Mesenchymal stem cell (in vitro differentiated cells and primary cell): ENCODE results near the gene FCGR3A.
"Not testable (repeated sequence)": the region's sequence is repeated elsewhere in the genome, so short reads cannot be mapped to it uniquely, and the experiment has no call there.

Experiments
- DNase-seq: peaks from one replicate; pipeline ENCODE4 v3.0.0-alpha.2; 2013
- H2AFZ ChIP-seq: one replicate; pipeline ENCODE4 v1.6.1; 2013; ENCODE audit warnings: low read depth, mild to moderate bottlenecking, control low read depth, inconsistent platforms, low read length, moderate library complexity
- H2AK5ac ChIP-seq: 2 replicates; pipeline ENCODE4 v1.6.1; 2013; ENCODE audit warnings: low read length, moderate library complexity, mild to moderate bottlenecking, inconsistent platforms; ENCODE audit not compliant: severe bottlenecking
- H2BK120ac ChIP-seq: one replicate; pipeline ENCODE4 v1.6.1; 2013; ENCODE audit warnings: low read depth, mild to moderate bottlenecking, inconsistent platforms, low read length, moderate library complexity
- H2BK12ac ChIP-seq, 2 experiments: one replicate each; pipeline ENCODE4 v1.6.1; 2013; ENCODE audit warnings: inconsistent platforms in 2 of 2, low read length in 2 of 2, mild to moderate bottlenecking in 2 of 2, moderate library complexity in 2 of 2, control low read depth in 1 of 2
- H2BK15ac ChIP-seq: one replicate; pipeline ENCODE4 v1.6.1; 2013; ENCODE audit warnings: mild to moderate bottlenecking, low read depth, inconsistent platforms; ENCODE audit not compliant: poor library complexity, severe bottlenecking
- H2BK5ac ChIP-seq: 2 replicates; pipeline ENCODE4 v1.6.1; 2013; ENCODE audit warnings: low read depth, mild to moderate bottlenecking, low read length, control low read depth, inconsistent platforms; ENCODE audit not compliant: poor library complexity, severe bottlenecking
- H3K14ac ChIP-seq, 2 experiments: one replicate each; pipeline ENCODE4 v1.6.1; 2013; ENCODE audit warnings: inconsistent platforms in 2 of 2, low read length in 2 of 2, control low read depth in 1 of 2, mild to moderate bottlenecking in 1 of 2, moderate library complexity in 1 of 2
- H3K18ac ChIP-seq, 2 experiments: one replicate each; pipeline ENCODE4 v1.6.1; 2013; ENCODE audit warnings: inconsistent platforms in 2 of 2, low read length in 2 of 2, control low read depth in 1 of 2, low read depth in 1 of 2, mild to moderate bottlenecking in 1 of 2
- H3K23ac ChIP-seq, 2 experiments: one replicate each; pipeline ENCODE4 v1.6.1; 2013; ENCODE audit warnings: inconsistent platforms in 2 of 2, low read length in 2 of 2, mild to moderate bottlenecking in 2 of 2, moderate library complexity in 2 of 2, control low read depth in 1 of 2
- H3K27ac ChIP-seq: 2 replicates; pipeline ENCODE4 v1.5.1; 2013; ENCODE audit warnings: mild to moderate bottlenecking, moderate library complexity, low read length, control low read depth, inconsistent platforms; ENCODE audit not compliant: poor library complexity, severe bottlenecking
- H3K27me3 ChIP-seq, 2 experiments: 2 replicates each; pipeline versions ENCODE4 v1.6.1 to v1.7.0; 2013; ENCODE audit warnings: low read length in 2 of 2, mild to moderate bottlenecking in 2 of 2, moderate library complexity in 2 of 2, control low read depth in 1 of 2, inconsistent platforms in 1 of 2; ENCODE audit not compliant: control insufficient read depth in 1 of 2, insufficient read depth in 1 of 2
- H3K36me3 ChIP-seq, 2 experiments: 2 replicates each; pipeline versions ENCODE4 v1.6.1 to v1.7.0; 2013; ENCODE audit warnings: low read length in 2 of 2, control low read depth in 1 of 2, inconsistent platforms in 1 of 2, low read depth in 1 of 2, mild to moderate bottlenecking in 1 of 2; ENCODE audit not compliant: insufficient read depth in 2 of 2, control insufficient read depth in 1 of 2
- H3K4ac ChIP-seq, 2 experiments: one replicate each; pipeline ENCODE4 v1.6.1; 2013; ENCODE audit warnings: inconsistent platforms in 2 of 2, low read length in 2 of 2, mild to moderate bottlenecking in 2 of 2, moderate library complexity in 2 of 2, control low read depth in 1 of 2, low read depth in 1 of 2
- H3K4me1 ChIP-seq: 2 replicates; pipeline ENCODE4 v1.6.1; 2013; ENCODE audit warnings: low read depth, low read length, control low read depth; ENCODE audit not compliant: control insufficient read depth, insufficient read depth
- H3K4me2 ChIP-seq: 2 replicates; pipeline ENCODE4 v1.6.1; 2013; ENCODE audit warnings: low read length, mild to moderate bottlenecking, inconsistent platforms; ENCODE audit not compliant: poor library complexity, severe bottlenecking
- H3K4me3 ChIP-seq, 2 experiments: 2 replicates each; pipeline versions ENCODE4 v1.5.1 to v1.7.0; 2013; ENCODE audit warnings: low read length in 2 of 2, mild to moderate bottlenecking in 2 of 2, control low read depth in 1 of 2, low read depth in 1 of 2; ENCODE audit not compliant: insufficient read depth in 1 of 2
- H3K79me1 ChIP-seq: replicated peaks from 2 replicates; pipeline ENCODE4 v1.6.1; 2013; ENCODE audit warnings: mild to moderate bottlenecking, control low read depth, low read length, inconsistent platforms; ENCODE audit not compliant: poor library complexity, severe bottlenecking
- H3K9ac ChIP-seq: 2 replicates; pipeline ENCODE4 v1.7.0; 2013; ENCODE audit warnings: mild to moderate bottlenecking, low read length, moderate library complexity
- H3K9me3 ChIP-seq: 2 replicates; pipeline ENCODE4 v1.7.0; 2013; ENCODE audit warnings: mild to moderate bottlenecking, low read length; ENCODE audit not compliant: control insufficient read depth
- H4K8ac ChIP-seq: one replicate; pipeline ENCODE4 v1.6.1; 2013; ENCODE audit warnings: inconsistent platforms, mild to moderate bottlenecking, low read length, moderate library complexity
- H4K91ac ChIP-seq: one replicate; pipeline ENCODE4 v1.6.1; 2013; ENCODE audit warnings: mild to moderate bottlenecking, low read length, inconsistent platforms
- WGBS: methylation state at CpG from one replicate; pipeline ENCODE4 v1.1.7; 2013; ENCODE audit warnings: mixed read lengths; 5-methylcytosine and 5-hydroxymethylcytosine counted together

The FCGR3A gene

DNA sequence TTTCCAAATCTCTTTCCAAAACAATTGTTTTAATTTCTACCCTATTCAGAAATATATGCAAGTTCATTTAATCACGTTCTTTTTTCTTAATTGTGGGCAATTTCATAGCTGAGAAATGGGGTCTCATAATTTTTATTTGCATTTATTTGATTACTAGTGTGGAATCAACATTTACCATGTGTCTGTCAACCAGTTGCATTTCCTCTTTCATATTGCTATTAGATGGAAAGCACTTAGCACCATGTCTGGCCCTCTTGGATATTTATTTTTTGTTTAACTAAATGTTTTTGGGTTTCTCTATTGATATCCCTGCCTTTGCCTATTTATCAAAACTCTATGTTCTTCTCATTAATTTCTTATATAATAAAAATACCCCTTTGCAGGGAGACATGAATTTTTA is 13.9 kb upstream of the FCGR3A start:
- not testable (repeated sequence) for H2BK120ac ChIP-seq, H2BK15ac ChIP-seq, H3K79me1 ChIP-seq, H2BK5ac ChIP-seq, H3K9me3 ChIP-seq, H3K14ac ChIP-seq, H3K36me3 ChIP-seq, H3K9ac ChIP-seq, H2AFZ ChIP-seq, H4K8ac ChIP-seq, DNase-seq, H3K4me1 ChIP-seq, H3K18ac ChIP-seq, H2BK12ac ChIP-seq, H4K91ac ChIP-seq, H3K4me2 ChIP-seq, H3K27ac ChIP-seq, H3K27me3 ChIP-seq, H3K23ac ChIP-seq, H2AK5ac ChIP-seq, H3K4me3 ChIP-seq, H3K4ac ChIP-seq
- no CpG with 5 or more reads among the region's 1 CpG for WGBS

GRCh38 chr1:161562441-161562840 is 12.8 kb upstream of the FCGR3A start:
- not testable (repeated sequence) for H3K27ac ChIP-seq, H2BK5ac ChIP-seq, H3K4ac ChIP-seq, H4K8ac ChIP-seq, H2AFZ ChIP-seq, H2AK5ac ChIP-seq, H3K4me2 ChIP-seq, H3K4me3 ChIP-seq, H3K14ac ChIP-seq, H2BK120ac ChIP-seq, H3K9ac ChIP-seq, H3K23ac ChIP-seq, H4K91ac ChIP-seq, H2BK15ac ChIP-seq, H3K9me3 ChIP-seq, H3K79me1 ChIP-seq, H3K27me3 ChIP-seq, H2BK12ac ChIP-seq, H3K36me3 ChIP-seq, DNase-seq, H3K4me1 ChIP-seq, H3K18ac ChIP-seq
- 50% methylated on average over 1 of the region's 3 CpGs for WGBS

DNA sequence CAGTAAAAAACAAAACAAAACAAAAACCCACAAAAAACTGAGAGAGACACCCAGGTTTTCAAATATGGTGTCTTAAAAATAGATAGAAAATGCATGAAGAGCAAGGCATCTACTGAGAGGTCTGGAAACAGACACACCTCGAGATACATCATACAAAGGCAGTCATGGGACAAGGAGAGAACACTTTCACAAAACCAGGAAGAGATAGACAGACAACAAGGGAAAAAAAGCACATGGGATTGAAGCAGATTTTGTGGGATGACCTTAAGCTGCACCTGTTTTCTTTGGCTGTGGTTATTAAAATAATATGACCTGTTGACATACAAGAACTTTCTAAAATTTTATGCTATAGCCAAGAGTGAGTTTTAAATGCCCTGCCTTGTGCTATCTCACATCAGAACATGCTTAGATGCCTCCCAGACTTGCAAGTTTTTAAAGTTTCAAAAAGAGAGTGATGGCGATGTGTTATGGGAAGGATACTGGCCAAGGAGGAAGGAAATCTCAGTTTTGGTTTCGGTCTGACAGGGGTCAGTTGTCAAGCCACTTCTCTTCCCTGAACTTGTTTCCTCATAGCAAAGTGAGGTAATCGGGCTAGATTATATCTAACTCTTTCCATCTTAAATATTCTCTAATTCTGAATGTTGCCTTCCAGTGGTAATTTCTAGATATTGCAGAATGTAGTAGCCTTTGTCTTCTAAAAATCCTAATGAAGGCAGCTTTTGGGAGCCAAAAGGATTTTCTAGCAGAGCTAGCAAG is 11.5 kb upstream of the FCGR3A start:
- H3K9me3 ChIP-seq, H4K8ac ChIP-seq, H2BK5ac ChIP-seq, H2AFZ ChIP-seq, H3K4me2 ChIP-seq, H3K9ac ChIP-seq, H3K4me1 ChIP-seq, H3K27ac ChIP-seq, H3K27me3 ChIP-seq, H2BK15ac ChIP-seq, H3K14ac ChIP-seq, H2BK120ac ChIP-seq, H3K4me3 ChIP-seq, H2AK5ac ChIP-seq, H3K36me3 ChIP-seq, H3K4ac ChIP-seq, H4K91ac ChIP-seq, H2BK12ac ChIP-seq, H3K79me1 ChIP-seq, H3K23ac ChIP-seq, H3K18ac ChIP-seq: not testable (repeated sequence)
- DNase-seq: peak; percentile 22
- no CpG with 5 or more reads among the region's 4 CpGs for WGBS

GRCh38 chr1:161557506-161558450 is 8.2 kb upstream of the FCGR3A start:
- not testable (repeated sequence) for H2AK5ac ChIP-seq
- WGBS: 75% methylated on average over 3 of the region's 6 CpGs

More at GRCh38 chr1:161557506-161558450, 8.2 kb upstream of the FCGR3A start:
- not testable (repeated sequence) for DNase-seq, H2BK12ac ChIP-seq, H3K4ac ChIP-seq, H2AFZ ChIP-seq, H2BK15ac ChIP-seq, H3K14ac ChIP-seq, H4K91ac ChIP-seq, H4K8ac ChIP-seq, H2BK5ac ChIP-seq, H3K18ac ChIP-seq, H3K9ac ChIP-seq, H3K23ac ChIP-seq, H3K79me1 ChIP-seq, H3K27ac ChIP-seq, H3K27me3 ChIP-seq, H3K4me3 ChIP-seq, H2BK120ac ChIP-seq, H3K9me3 ChIP-seq, H3K4me2 ChIP-seq, H3K36me3 ChIP-seq, H3K4me1 ChIP-seq
